AG04450 (cell line): Measurements from ENCODE around the gene COG5. TPM values are rescaled to one million over a fixed set of nuclear protein-coding genes. Genes with fewer than 3 reads are reported as not detected.

Experiments used
- CTCF ChIA-PET: fragments of 300-600, 350-600 bp; formaldehyde crosslinking; extraction: SDS; loops from one replicate; lab custom pipeline; 2022; ENCODE audit warnings: antibody characterized with exemption, inconsistent platforms; lab: Charles Lee
- POLR2A ChIA-PET: fragments of 350-600 bp; formaldehyde crosslinking; extraction: SDS; loops from one replicate; lab custom pipeline; 2021; ENCODE audit warnings: antibody characterized with exemption, inconsistent platforms; lab: Yijun Ruan, JAX
- DNase-seq: peaks from one replicate; pipeline ENCODE4 v3.0.0-alpha.2; 2011; ENCODE audit warnings: low read depth, low spot score
- H3K27ac ChIP-seq: one replicate; pipeline ENCODE4 v1.5.1; 2012; ENCODE audit warnings: low read depth, low read length, control low read depth
- H3K27me3 ChIP-seq: one replicate; pipeline ENCODE4 v1.6.0; 2012; ENCODE audit warnings: low read length; ENCODE audit not compliant: control insufficient read depth, insufficient read depth
- H3K4me3 ChIP-seq: 2 replicates; pipeline ENCODE4 v1.5.1; 2011; ENCODE audit warnings: mild to moderate bottlenecking, low read depth, low read length, control low read depth
- H3K9me3 ChIP-seq: 2 replicates; pipeline ENCODE4 v1.5.1; 2012; ENCODE audit warnings: low read length; ENCODE audit not compliant: control insufficient read depth, insufficient read depth
- CTCF ChIP-seq: IDR thresholded peaks from 2 replicates; pipeline ENCODE4 v1.5.1; 2011; ENCODE audit warnings: low read depth, low read length, control low read depth, inconsistent platforms
- polyA plus RNA-seq: library from polyadenylated mRNA; depleted of rRNA; stranded (reverse); fragments of >200 nt; gene quantifications from 2 replicates; pipeline ENCODE4 v1.2.3, GENCODE V29; 2011

The COG5 gene
- polyA plus RNA-seq, 1 experiment: 55.2 TPM

- no peak for TF ChIP-seq CTCF
- Histone ChIP-seq H3K27me3 (no peaks in the 10 kb centered on the region), H3K27ac (no peak overlapping the region), H3K4me3 (no peak overlapping the region), H3K9me3 (no peaks in the 10 kb centered on the region)
- POLR2A ChIA-PET: no interaction called here
- CTCF ChIA-PET: no interaction called here
- DNase-seq: no peak
These were observed 82.8 kb downstream of the COG5 start for GRCh38 chr7:107480932-107481331.

- Histone ChIP-seq H3K4me3 (no peak overlapping the region), H3K27ac (no peak overlapping the region), H3K9me3 (no peaks in the 10 kb centered on the region), H3K27me3 (no peaks in the 10 kb centered on the region)
- no peak for DNase-seq
- no peak for TF ChIP-seq CTCF
- CTCF ChIA-PET: interaction anchor here (0.8 to 4.4 kb wide), 2 partner anchors 16 to 396 kb away, joined by 3 to 19 read pairs; no protein-coding TSS in a partner anchor
- POLR2A ChIA-PET: no interaction called here
These were observed 84.4 kb downstream of the COG5 start for GRCh38 chr7:107479303-107479702.

DNA sequence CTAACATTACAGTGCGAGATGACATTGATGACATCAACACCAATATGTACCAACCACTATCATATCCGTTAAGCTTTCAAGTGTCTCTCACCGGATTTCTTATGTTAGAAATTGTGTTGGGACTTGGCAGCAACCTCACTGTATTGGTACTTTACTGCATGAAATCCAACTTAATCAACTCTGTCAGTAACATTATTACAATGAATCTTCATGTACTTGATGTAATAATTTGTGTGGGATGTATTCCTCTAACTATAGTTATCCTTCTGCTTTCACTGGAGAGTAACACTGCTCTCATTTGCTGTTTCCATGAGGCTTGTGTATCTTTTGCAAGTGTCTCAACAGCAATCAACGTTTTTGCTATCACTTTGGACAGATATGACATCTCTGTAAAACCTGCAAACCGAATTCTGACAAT, 89.6 kb downstream of the COG5 start:
- ChIA-PET POLR2A (no interaction called here), CTCF (no interaction called here)
- H3K27me3 ChIP-seq: no peaks in the 10 kb centered on the region
- H3K9me3 ChIP-seq: no peaks in the 10 kb centered on the region
- H3K4me3 ChIP-seq: no peak overlapping the region
- no peak for DNase-seq
- H3K27ac ChIP-seq: no peak overlapping the region
- TF ChIP-seq CTCF: no peak

DNA sequence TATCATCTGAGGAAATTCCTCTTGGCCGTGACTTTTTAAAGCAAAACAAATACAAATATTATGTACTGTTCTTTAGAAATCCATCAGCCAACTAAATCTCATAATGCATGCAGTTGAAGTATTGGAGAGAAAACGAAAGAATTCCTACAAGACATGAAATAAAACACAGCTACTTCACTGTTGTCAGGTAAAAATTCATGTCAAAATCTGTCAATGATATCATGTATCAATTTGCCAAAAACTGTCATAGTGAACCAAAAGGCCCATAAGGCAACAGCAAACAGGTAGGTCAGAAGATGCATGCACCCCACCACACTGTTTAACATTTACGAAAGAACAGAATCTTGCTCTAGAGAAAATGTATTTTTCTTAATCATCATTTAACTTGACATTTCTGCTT, 91.6 kb downstream of the COG5 start:
- no peak overlapping the region for H3K4me3 ChIP-seq
- TF ChIP-seq CTCF: no peak
- CTCF ChIA-PET: interaction anchor here (0.7 to 2.4 kb wide), 3 partner anchors 9 to 407 kb away, joined by 4 to 20 read pairs (median 5); no protein-coding TSS in a partner anchor
- H3K27me3 ChIP-seq: no peaks in the 10 kb centered on the region
- no peak overlapping the region for H3K27ac ChIP-seq
- H3K9me3 ChIP-seq: no peaks in the 10 kb centered on the region
- no peak for DNase-seq
- POLR2A ChIA-PET: no interaction called here

- Histone ChIP-seq H3K27me3 (no peaks in the 10 kb centered on the region), H3K4me3 (no peak overlapping the region), H3K9me3 (no peaks in the 10 kb centered on the region), H3K27ac (no peak overlapping the region)
- no peak for DNase-seq
- ChIA-PET POLR2A (no interaction called here), CTCF (interaction anchor here (0.9 to 2.4 kb wide), 3 partner anchors 8 to 403 kb away, joined by 3 to 20 read pairs (median 5); no protein-coding TSS in a partner anchor)
- no peak for TF ChIP-seq CTCF
These were observed 92.2 kb downstream of the COG5 start for GRCh38 chr7:107471292-107472070.
